HUES48 (cell line): ENCODE results near the gene SIM1.

Source experiments
- H3K27ac ChIP-seq: one replicate; pipeline ENCODE4 v1.7.0; 2013; ENCODE audit warnings: low read depth, low read length, inconsistent platforms
- H3K27me3 ChIP-seq: 2 replicates; pipeline ENCODE4 v1.6.1; 2013; ENCODE audit warnings: mild to moderate bottlenecking, low read length; ENCODE audit not compliant: control insufficient read depth, insufficient read depth
- H3K36me3 ChIP-seq: 2 replicates; pipeline ENCODE4 v1.6.1; 2013; ENCODE audit warnings: low read length; ENCODE audit not compliant: control insufficient read depth, insufficient read depth
- H3K4me1 ChIP-seq: 2 replicates; pipeline ENCODE4 v1.6.1; 2013; ENCODE audit warnings: mild to moderate bottlenecking, low read length; ENCODE audit not compliant: control insufficient read depth, insufficient read depth
- H3K4me3 ChIP-seq: 2 replicates; pipeline ENCODE4 v1.5.1; 2013; ENCODE audit warnings: mild to moderate bottlenecking, low read depth, low read length
- H3K9ac ChIP-seq: 2 replicates; pipeline ENCODE4 v1.6.1; 2013; ENCODE audit warnings: mild to moderate bottlenecking, low read depth, low read length, moderate library complexity
- H3K9me3 ChIP-seq: 2 replicates; pipeline ENCODE4 v1.6.1; 2013; ENCODE audit warnings: low read length; ENCODE audit not compliant: control insufficient read depth, insufficient read depth

Gene SIM1

GRCh38 chr6:100454551-100455229 is 10.0 kb downstream of the SIM1 start:
- Histone ChIP-seq H3K9ac (no peak overlapping the region), H3K4me3 (peak overlapping the region; percentile 49; the same call in 1 of the 2 replicates), H3K27me3 (peaks cover 100% of the 10 kb centered on the region), H3K27ac (no peak overlapping the region), H3K36me3 (no peaks in the 10 kb centered on the region), H3K4me1 (peaks cover 53% of the 10 kb centered on the region), H3K9me3 (no peaks in the 10 kb centered on the region)

- Histone ChIP-seq H3K9ac (no peak overlapping the region), H3K4me3 (peak overlapping the region; percentile 43), H3K27ac (no peak overlapping the region), H3K27me3 (peaks cover 100% of the 10 kb centered on the region), H3K4me1 (peaks cover 55% of the 10 kb centered on the region), H3K9me3 (no peaks in the 10 kb centered on the region), H3K36me3 (no peaks in the 10 kb centered on the region)
Measured at GRCh38 chr6:100453701-100454521, 10.8 kb downstream of the SIM1 start.

- H3K27me3 ChIP-seq: peaks cover 100% of the 10 kb centered on the region
- no peak overlapping the region for H3K4me3 ChIP-seq
- no peak overlapping the region for H3K27ac ChIP-seq
- H3K9ac ChIP-seq: no peak overlapping the region
- H3K36me3 ChIP-seq: no peaks in the 10 kb centered on the region
- H3K9me3 ChIP-seq: no peaks in the 10 kb centered on the region
- peaks cover 46% of the 10 kb centered on the region for H3K4me1 ChIP-seq
Measured at GRCh38 chr6:100452998-100453397, 11.7 kb downstream of the SIM1 start.

GRCh38 chr6:100451577-100451976 is 13.1 kb downstream of the SIM1 start:
- peaks cover 100% of the 10 kb centered on the region for H3K27me3 ChIP-seq
- no peak overlapping the region for H3K27ac ChIP-seq
- H3K9me3 ChIP-seq: no peaks in the 10 kb centered on the region
- H3K36me3 ChIP-seq: no peaks in the 10 kb centered on the region
- no peak overlapping the region for H3K9ac ChIP-seq
- peaks cover 37% of the 10 kb centered on the region for H3K4me1 ChIP-seq
- no peak overlapping the region for H3K4me3 ChIP-seq

- peaks cover 100% of the 10 kb centered on the region for H3K27me3 ChIP-seq
- H3K9ac ChIP-seq: no peak overlapping the region
- H3K27ac ChIP-seq: no peak overlapping the region
- H3K36me3 ChIP-seq: no peaks in the 10 kb centered on the region
- H3K9me3 ChIP-seq: no peaks in the 10 kb centered on the region
- peaks cover 16% of the 10 kb centered on the region for H3K4me1 ChIP-seq
- H3K4me3 ChIP-seq: no peak overlapping the region
Measured at GRCh38 chr6:100449239-100449691, 15.5 kb downstream of the SIM1 start.

GRCh38 chr6:100447900-100448748 is 16.6 kb downstream of the SIM1 start:
- H3K4me1 ChIP-seq: peaks cover 9% of the 10 kb centered on the region; the same call in 1 of the 2 replicates
- no peaks in the 10 kb centered on the region for H3K9me3 ChIP-seq
- H3K4me3 ChIP-seq: peak overlapping the region; percentile 31; the same call in 1 of the 2 replicates
- no peaks in the 10 kb centered on the region for H3K36me3 ChIP-seq
- H3K9ac ChIP-seq: no peak overlapping the region
- peaks cover 99% of the 10 kb centered on the region for H3K27me3 ChIP-seq
- no peak overlapping the region for H3K27ac ChIP-seq

- no peaks in the 10 kb centered on the region for H3K9me3 ChIP-seq
- H3K4me3 ChIP-seq: peak overlapping the region; percentile 8; the same call in 1 of the 2 replicates
- no peaks in the 10 kb centered on the region for H3K36me3 ChIP-seq
- peaks cover 93% of the 10 kb centered on the region for H3K27me3 ChIP-seq
- H3K9ac ChIP-seq: no peak overlapping the region
- H3K27ac ChIP-seq: no peak overlapping the region
- H3K4me1 ChIP-seq: peaks cover 9% of the 10 kb centered on the region; the same call in 1 of the 2 replicates
Measured at GRCh38 chr6:100447081-100447899, 17.4 kb downstream of the SIM1 start.

GRCh38 chr6:100446115-100447080 is 18.3 kb downstream of the SIM1 start:
- Histone ChIP-seq H3K4me1 (peaks cover 9% of the 10 kb centered on the region; the same call in 1 of the 2 replicates), H3K36me3 (no peaks in the 10 kb centered on the region), H3K27me3 (peaks cover 86% of the 10 kb centered on the region), H3K9ac (no peak overlapping the region), H3K9me3 (no peaks in the 10 kb centered on the region), H3K27ac (no peak overlapping the region), H3K4me3 (no peak overlapping the region; the same call in 1 of the 2 replicates)

GRCh38 chr6:100445512-100445911 is 19.2 kb downstream of the SIM1 start:
- H3K9me3 ChIP-seq: no peaks in the 10 kb centered on the region
- H3K36me3 ChIP-seq: no peaks in the 10 kb centered on the region
- H3K9ac ChIP-seq: no peak overlapping the region
- H3K4me3 ChIP-seq: no peak overlapping the region
- H3K27ac ChIP-seq: no peak overlapping the region
- H3K27me3 ChIP-seq: peaks cover 77% of the 10 kb centered on the region
- H3K4me1 ChIP-seq: peaks cover 9% of the 10 kb centered on the region; the same call in 1 of the 2 replicates
